OCI-LY7 (cell line): ENCODE data around the gene POC1B. TPM values are rescaled to one million over a fixed set of nuclear protein-coding genes. Genes with fewer than 3 reads are reported as not detected.

Experiments
- BruUV-seq: library from RNA; stranded (reverse); fragments of 400-500 nt; replicated peaks from 2 replicates; lab custom pipeline; 2021; lab: Mats Ljungman, UMichigan
- CTCF ChIA-PET: fragments of 300-600 bp; sonication (Branson Sonifier 250); formaldehyde crosslinking; loops from one replicate; lab custom pipeline; 2022; ENCODE audit warnings: antibody characterized with exemption; ENCODE audit not compliant: unreplicated experiment; lab: Charles Lee
- POLR2A ChIA-PET: fragments of 300-600 bp; sonication (Branson Sonifier 250); formaldehyde crosslinking; loops from one replicate; lab custom pipeline; 2022; ENCODE audit warnings: antibody characterized with exemption; lab: Charles Lee
- DNase-seq: peaks from one replicate; pipeline ENCODE4 v3.0.0-alpha.2; 2015; ENCODE audit warnings: low spot score
- H2AFZ ChIP-seq: fragments of 200-600 bp; sonication (generic), shearing (Covaris generic); 2 replicates; pipeline ENCODE4 v1.6.1; 2014; ENCODE audit warnings: mild to moderate bottlenecking, antibody characterized with exemption, low read length, moderate library complexity
- H3K27ac ChIP-seq: fragments of 200-600 bp; sonication (generic); 2 replicates; pipeline ENCODE4 v1.5.1; 2014; ENCODE audit warnings: mixed run types, low read depth, mild to moderate bottlenecking, moderate library complexity, low read length, inconsistent platforms; ENCODE audit not compliant: poor library complexity, severe bottlenecking
- H3K36me3 ChIP-seq: fragments of 200-600 bp; sonication (generic); 2 replicates; pipeline ENCODE4 v1.6.1; 2014; ENCODE audit warnings: mild to moderate bottlenecking, antibody characterized with exemption, low read length, moderate library complexity, mixed read lengths; ENCODE audit not compliant: insufficient read depth
- H3K4me1 ChIP-seq: fragments of 200-600 bp; sonication (generic); 2 replicates; pipeline ENCODE4 v1.5.1; 2014; ENCODE audit warnings: mild to moderate bottlenecking, low read length; ENCODE audit not compliant: insufficient read depth, poor library complexity, severe bottlenecking
- H3K4me2 ChIP-seq: fragments of 200-600 bp; sonication (generic); 2 replicates; pipeline ENCODE4 v1.6.1; 2014; ENCODE audit warnings: mild to moderate bottlenecking, low read length
- H3K4me3 ChIP-seq: fragments of 200-600 bp; sonication (generic); 2 replicates; pipeline ENCODE4 v1.5.1; 2014; ENCODE audit warnings: mild to moderate bottlenecking, low read depth, low read length; ENCODE audit not compliant: poor library complexity, severe bottlenecking
- H3K79me2 ChIP-seq: fragments of 200-600 bp; sonication (generic); 2 replicates; pipeline ENCODE4 v1.6.1; 2016; ENCODE audit warnings: low read depth, mild to moderate bottlenecking, low read length, moderate library complexity, mixed read lengths; ENCODE audit not compliant: insufficient read depth
- H3K9me2 ChIP-seq: fragments of 200-600 bp; sonication (generic); 2 replicates; pipeline ENCODE4 v1.6.1; 2016; ENCODE audit warnings: mild to moderate bottlenecking, low read length, mixed read lengths; ENCODE audit not compliant: insufficient read depth
- H3K9me3 ChIP-seq: fragments of 200-600 bp; sonication (generic); 2 replicates; pipeline ENCODE4 v1.6.1; 2014; ENCODE audit warnings: mild to moderate bottlenecking, mixed run types, low read length, mixed read lengths
- H4K20me1 ChIP-seq: fragments of 200-600 bp; sonication (generic); 2 replicates; pipeline ENCODE4 v1.6.1; 2014; ENCODE audit warnings: mild to moderate bottlenecking, antibody characterized with exemption, low read length, moderate library complexity, mixed read lengths; ENCODE audit not compliant: insufficient read depth
- CTCF ChIP-seq: fragments of 200-600 bp; sonication (generic); conservative IDR thresholded peaks from 2 replicates; pipeline ENCODE4 v1.5.1; 2014; ENCODE audit warnings: mild to moderate bottlenecking, antibody characterized with exemption, low read length, moderate library complexity, mixed read lengths
- EZH2phosphoT487 ChIP-seq: fragments of 200-600 bp; sonication (generic); IDR thresholded peaks from 2 replicates; pipeline ENCODE4 v1.6.1; 2018; ENCODE audit warnings: low read depth, borderline replicate concordance, mild to moderate bottlenecking, mixed run types, antibody characterized with exemption, low read length, moderate library complexity, mixed read lengths
- intact Hi-C: fragments of 100-400 bp; cut with micrococcal nuclease; formaldehyde crosslinking; loops from one replicate; pipeline ENCODE4 v1.10.0; 2022; ENCODE audit not compliant: unreplicated experiment
- total RNA-seq, 2 experiments: library from RNA; depleted of rRNA in 1 of 2; stranded (reverse); fragments of >200 nt in 1 of 2; shearing (Covaris generic) in 1 of 2; gene quantifications; 2 replicates each; pipeline ENCODE4 v1.2.3, GENCODE V29; 2014 to 2022

Gene POC1B
- total RNA-seq, 2 experiments from 2014 or later, result 28.9 to 30.9 TPM

GRCh38 chr12:89468648-89469326, 57.1 kb downstream of the POC1B start:
- POLR2A ChIA-PET, result interaction anchor here (0.6 to 1.2 kb wide), 5 partner anchors 32 to 222 kb away, joined by 3 read pairs; partner anchors contain the start of gene GALNT4
- Histone ChIP-seq H4K20me1 (no peaks in the 10 kb centered on the region), H3K4me3 (no peak overlapping the region), H3K4me1 (peaks cover 6% of the 10 kb centered on the region), H2AFZ (no peak overlapping the region), H3K36me3 (no peaks in the 10 kb centered on the region), H3K79me2 (no peaks in the 10 kb centered on the region), H3K4me2 (no peak overlapping the region), H3K9me2 (no peaks in the 10 kb centered on the region), H3K27ac (no peak overlapping the region), H3K9me3 (no peaks in the 10 kb centered on the region)
- intact Hi-C loops, result no loop called here
- TF ChIP-seq CTCF, result no peak
- TF ChIP-seq EZH2phosphoT487, result no peak
- no TSS peak for BruUV-seq
- peak; percentile 15 for DNase-seq
- CTCF ChIA-PET, result no interaction called here

GRCh38 chr12:89468017-89468416, 57.8 kb downstream of the POC1B start:
- H3K36me3 ChIP-seq, result no peaks in the 10 kb centered on the region
- ChIA-PET POLR2A (interaction anchor here (0.9 to 1.8 kb wide), 6 partner anchors 21 to 454 kb away, joined by 3 to 4 read pairs (median 3); partner anchors contain the start of gene GALNT4), CTCF (no interaction called here)
- H3K9me2 ChIP-seq, result no peaks in the 10 kb centered on the region
- H3K27ac ChIP-seq, result no peak overlapping the region
- no peak for TF ChIP-seq CTCF
- no peak for TF ChIP-seq EZH2phosphoT487
- intact Hi-C loops, result no loop called here
- no peaks in the 10 kb centered on the region for H3K79me2 ChIP-seq
- BruUV-seq, result no TSS peak
- H3K4me2 ChIP-seq, result no peak overlapping the region
- no peak overlapping the region for H3K4me3 ChIP-seq
- no peak for DNase-seq
- H3K9me3 ChIP-seq, result no peaks in the 10 kb centered on the region
- peaks cover 6% of the 10 kb centered on the region for H3K4me1 ChIP-seq
- H2AFZ ChIP-seq, result no peak overlapping the region
- no peaks in the 10 kb centered on the region for H4K20me1 ChIP-seq

GRCh38 chr12:89464974-89465592, 60.8 kb downstream of the POC1B start:
- H3K27ac ChIP-seq, result no peak overlapping the region
- H3K9me3 ChIP-seq, result no peaks in the 10 kb centered on the region
- no peak for TF ChIP-seq CTCF
- no peak for TF ChIP-seq EZH2phosphoT487
- peaks cover 6% of the 10 kb centered on the region for H3K4me1 ChIP-seq
- H3K79me2 ChIP-seq, result no peaks in the 10 kb centered on the region
- BruUV-seq, result no TSS peak
- no peaks in the 10 kb centered on the region for H3K9me2 ChIP-seq
- ChIA-PET CTCF (no interaction called here), POLR2A (no interaction called here)
- no peak overlapping the region for H3K4me3 ChIP-seq
- H3K4me2 ChIP-seq, result no peak overlapping the region
- no peak overlapping the region for H2AFZ ChIP-seq
- no peaks in the 10 kb centered on the region for H4K20me1 ChIP-seq
- DNase-seq, result no peak
- intact Hi-C loops, result no loop called here
- H3K36me3 ChIP-seq, result no peaks in the 10 kb centered on the region
